OCI-LY7 (cell line): ENCODE measurements around the gene CPNE9. TPM values are rescaled to one million over a fixed set of nuclear protein-coding genes. Genes with fewer than 3 reads are reported as not detected.

Experiments used
- BruUV-seq: library from RNA; stranded (reverse); fragments of 400-500 nt; replicated peaks from 2 replicates; lab custom pipeline; 2021; lab: Mats Ljungman, UMichigan
- CTCF ChIA-PET: fragments of 300-600 bp; sonication (Branson Sonifier 250); formaldehyde crosslinking; loops from one replicate; lab custom pipeline; 2022; ENCODE audit warnings: antibody characterized with exemption; ENCODE audit not compliant: unreplicated experiment; lab: Charles Lee
- POLR2A ChIA-PET: fragments of 300-600 bp; sonication (Branson Sonifier 250); formaldehyde crosslinking; loops from one replicate; lab custom pipeline; 2022; ENCODE audit warnings: antibody characterized with exemption; lab: Charles Lee
- DNase-seq: peaks from one replicate; pipeline ENCODE4 v3.0.0-alpha.2; 2015; ENCODE audit warnings: low spot score
- H2AFZ ChIP-seq: fragments of 200-600 bp; sonication (generic), shearing (Covaris generic); 2 replicates; pipeline ENCODE4 v1.6.1; 2014; ENCODE audit warnings: mild to moderate bottlenecking, antibody characterized with exemption, low read length, moderate library complexity
- H3K27ac ChIP-seq: fragments of 200-600 bp; sonication (generic); 2 replicates; pipeline ENCODE4 v1.5.1; 2014; ENCODE audit warnings: mixed run types, low read depth, mild to moderate bottlenecking, moderate library complexity, low read length, inconsistent platforms; ENCODE audit not compliant: poor library complexity, severe bottlenecking
- H3K36me3 ChIP-seq: fragments of 200-600 bp; sonication (generic); 2 replicates; pipeline ENCODE4 v1.6.1; 2014; ENCODE audit warnings: mild to moderate bottlenecking, antibody characterized with exemption, low read length, moderate library complexity, mixed read lengths; ENCODE audit not compliant: insufficient read depth
- H3K4me1 ChIP-seq: fragments of 200-600 bp; sonication (generic); 2 replicates; pipeline ENCODE4 v1.5.1; 2014; ENCODE audit warnings: mild to moderate bottlenecking, low read length; ENCODE audit not compliant: insufficient read depth, poor library complexity, severe bottlenecking
- H3K4me2 ChIP-seq: fragments of 200-600 bp; sonication (generic); 2 replicates; pipeline ENCODE4 v1.6.1; 2014; ENCODE audit warnings: mild to moderate bottlenecking, low read length
- H3K4me3 ChIP-seq: fragments of 200-600 bp; sonication (generic); 2 replicates; pipeline ENCODE4 v1.5.1; 2014; ENCODE audit warnings: mild to moderate bottlenecking, low read depth, low read length; ENCODE audit not compliant: poor library complexity, severe bottlenecking
- H3K79me2 ChIP-seq: fragments of 200-600 bp; sonication (generic); 2 replicates; pipeline ENCODE4 v1.6.1; 2016; ENCODE audit warnings: low read depth, mild to moderate bottlenecking, low read length, moderate library complexity, mixed read lengths; ENCODE audit not compliant: insufficient read depth
- H3K9me2 ChIP-seq: fragments of 200-600 bp; sonication (generic); 2 replicates; pipeline ENCODE4 v1.6.1; 2016; ENCODE audit warnings: mild to moderate bottlenecking, low read length, mixed read lengths; ENCODE audit not compliant: insufficient read depth
- H3K9me3 ChIP-seq: fragments of 200-600 bp; sonication (generic); 2 replicates; pipeline ENCODE4 v1.6.1; 2014; ENCODE audit warnings: mild to moderate bottlenecking, mixed run types, low read length, mixed read lengths
- H4K20me1 ChIP-seq: fragments of 200-600 bp; sonication (generic); 2 replicates; pipeline ENCODE4 v1.6.1; 2014; ENCODE audit warnings: mild to moderate bottlenecking, antibody characterized with exemption, low read length, moderate library complexity, mixed read lengths; ENCODE audit not compliant: insufficient read depth
- EZH2phosphoT487 ChIP-seq: fragments of 200-600 bp; sonication (generic); IDR thresholded peaks from 2 replicates; pipeline ENCODE4 v1.6.1; 2018; ENCODE audit warnings: low read depth, borderline replicate concordance, mild to moderate bottlenecking, mixed run types, antibody characterized with exemption, low read length, moderate library complexity, mixed read lengths
- intact Hi-C: fragments of 100-400 bp; cut with micrococcal nuclease; formaldehyde crosslinking; loops from one replicate; pipeline ENCODE4 v1.10.0; 2022; ENCODE audit not compliant: unreplicated experiment
- total RNA-seq, 2 experiments: library from RNA; depleted of rRNA in 1 of 2; stranded (reverse); fragments of >200 nt in 1 of 2; shearing (Covaris generic) in 1 of 2; gene quantifications; 2 replicates each; pipeline ENCODE4 v1.2.3, GENCODE V29; 2014 to 2022
- TF ChIP-seq, protein P1 (sequence below): fragments of 200-600 bp; sonication (generic); conservative IDR thresholded peaks from 2 replicates; pipeline ENCODE4 v1.5.1; 2014; ENCODE audit warnings: mild to moderate bottlenecking, antibody characterized with exemption, low read length, moderate library complexity, mixed read lengths

Gene CPNE9
- total RNA-seq, 2 experiments from 2014 or later, result not detected

DNA sequence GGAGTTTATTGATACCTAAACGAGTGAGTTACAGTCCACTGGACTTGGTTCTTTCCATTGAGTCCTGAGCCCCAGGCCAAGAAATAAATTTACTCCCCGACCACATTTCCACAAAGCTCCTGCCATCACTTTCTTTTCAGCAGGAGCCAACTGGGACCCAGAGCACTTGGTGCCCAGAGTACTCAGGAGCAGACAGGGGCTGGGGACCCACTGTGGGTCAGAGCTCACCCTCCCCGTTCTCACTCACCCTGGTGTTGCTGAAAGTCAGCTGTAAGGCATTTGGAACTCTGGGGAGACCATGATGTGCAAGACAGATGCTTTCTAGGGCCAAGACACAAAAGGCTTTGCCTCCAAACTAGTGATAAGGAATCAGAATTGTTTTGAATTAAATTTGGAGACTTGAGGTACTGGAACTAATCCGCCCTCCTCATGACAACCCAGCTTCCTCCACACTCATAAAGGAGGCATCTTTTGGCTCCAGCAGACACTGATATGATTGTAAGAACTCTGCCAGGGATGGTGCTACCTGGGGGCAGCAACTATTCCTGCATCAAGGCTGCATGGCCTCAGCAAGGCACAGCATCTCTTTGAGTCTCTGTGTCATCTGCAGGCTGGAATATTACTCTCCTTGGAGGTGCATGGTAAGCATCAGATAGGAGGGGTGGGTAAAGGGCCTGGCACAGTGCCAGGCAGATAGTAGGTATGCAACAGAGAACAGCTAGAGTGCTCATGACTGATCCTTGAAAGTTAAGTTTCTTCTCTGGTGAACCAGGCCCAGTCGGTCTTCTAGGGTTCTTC lies 73.5 kb downstream of the CPNE9 start:
- no peaks in the 10 kb centered on the region for H3K9me2 ChIP-seq
- ChIA-PET CTCF (no interaction called here), POLR2A (interaction anchor here (0.5 kb wide), 2 partner anchors 16 to 111 kb away, joined by 3 read pairs; partner anchors contain the start of gene ARPC4)
- DNase-seq, result no peak
- no peaks in the 10 kb centered on the region for H4K20me1 ChIP-seq
- no TSS peak for BruUV-seq
- no peak overlapping the region for H3K27ac ChIP-seq
- no peak overlapping the region for H3K4me3 ChIP-seq
- H3K4me2 ChIP-seq, result no peak overlapping the region
- H3K36me3 ChIP-seq, result peaks cover 20% of the 10 kb centered on the region
- H3K4me1 ChIP-seq, result peaks cover 41% of the 10 kb centered on the region
- intact Hi-C loops, result no loop called here
- H2AFZ ChIP-seq, result no peak overlapping the region
- H3K79me2 ChIP-seq, result no peaks in the 10 kb centered on the region
- no peaks in the 10 kb centered on the region for H3K9me3 ChIP-seq
- TF ChIP-seq, protein P1, sequence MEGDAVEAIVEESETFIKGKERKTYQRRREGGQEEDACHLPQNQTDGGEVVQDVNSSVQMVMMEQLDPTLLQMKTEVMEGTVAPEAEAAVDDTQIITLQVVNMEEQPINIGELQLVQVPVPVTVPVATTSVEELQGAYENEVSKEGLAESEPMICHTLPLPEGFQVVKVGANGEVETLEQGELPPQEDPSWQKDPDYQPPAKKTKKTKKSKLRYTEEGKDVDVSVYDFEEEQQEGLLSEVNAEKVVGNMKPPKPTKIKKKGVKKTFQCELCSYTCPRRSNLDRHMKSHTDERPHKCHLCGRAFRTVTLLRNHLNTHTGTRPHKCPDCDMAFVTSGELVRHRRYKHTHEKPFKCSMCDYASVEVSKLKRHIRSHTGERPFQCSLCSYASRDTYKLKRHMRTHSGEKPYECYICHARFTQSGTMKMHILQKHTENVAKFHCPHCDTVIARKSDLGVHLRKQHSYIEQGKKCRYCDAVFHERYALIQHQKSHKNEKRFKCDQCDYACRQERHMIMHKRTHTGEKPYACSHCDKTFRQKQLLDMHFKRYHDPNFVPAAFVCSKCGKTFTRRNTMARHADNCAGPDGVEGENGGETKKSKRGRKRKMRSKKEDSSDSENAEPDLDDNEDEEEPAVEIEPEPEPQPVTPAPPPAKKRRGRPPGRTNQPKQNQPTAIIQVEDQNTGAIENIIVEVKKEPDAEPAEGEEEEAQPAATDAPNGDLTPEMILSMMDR, result no peak
- no peak for TF ChIP-seq EZH2phosphoT487

DNA sequence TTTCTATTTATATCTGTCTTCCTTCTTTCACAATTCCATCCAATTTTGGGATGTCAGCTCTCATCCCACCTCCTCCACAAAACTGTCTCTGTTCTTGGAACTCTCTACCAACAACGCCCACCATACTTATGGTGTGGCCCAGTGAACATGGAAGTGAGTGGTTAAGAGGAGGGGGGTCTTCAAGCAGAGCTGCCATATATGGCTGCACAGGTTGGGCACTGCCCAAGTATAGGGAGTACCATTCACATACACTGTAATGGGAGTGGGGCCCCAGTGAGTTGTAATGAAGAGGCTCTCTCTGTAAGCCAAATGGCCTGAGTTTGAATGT lies 74.0 kb downstream of the CPNE9 start:
- TF ChIP-seq EZH2phosphoT487, result no peak
- TF ChIP-seq, protein P1, result no peak
- CTCF ChIA-PET, result no interaction called here
- intact Hi-C loops, result no loop called here

More for the DNA sequence above, 74.0 kb downstream of the CPNE9 start:
- peaks cover 47% of the 10 kb centered on the region for H3K4me1 ChIP-seq
- BruUV-seq, result no TSS peak
- no peak for DNase-seq
- H3K36me3 ChIP-seq, result peaks cover 23% of the 10 kb centered on the region
- no peak overlapping the region for H2AFZ ChIP-seq
- H3K4me3 ChIP-seq, result no peak overlapping the region
- POLR2A ChIA-PET, result interaction anchor here (0.5 kb wide), 1 partner anchor 15 kb away, joined by 3 read pairs; the partner anchor contains the start of gene ARPC4
- H3K4me2 ChIP-seq, result no peak overlapping the region
- H3K9me2 ChIP-seq, result no peaks in the 10 kb centered on the region
- H3K27ac ChIP-seq, result no peak overlapping the region
- no peaks in the 10 kb centered on the region for H3K9me3 ChIP-seq
- no peaks in the 10 kb centered on the region for H4K20me1 ChIP-seq
- H3K79me2 ChIP-seq, result no peaks in the 10 kb centered on the region
